Esophagus squamous epithelium (tissue), 4 donors: ENCODE data around the gene VANGL2.

Experiments used
- CTCF ChIP-seq, 6 experiments: fragments of 450-650 bp in 4 of 6; fragments of 200-600 bp in 2 of 6; sonication (generic) in 2 of 6; IDR thresholded peaks; one replicate each; pipeline ENCODE4 v1.5.1; 2016 to 2019; ENCODE audit warnings: antibody characterized with exemption in 6 of 6, mild to moderate bottlenecking in 4 of 6, moderate library complexity in 4 of 6
- POLR2A ChIP-seq, 4 donors: fragments of 450-650 bp; IDR thresholded peaks; one replicate each; pipeline ENCODE4 v1.6.1; 2017; ENCODE audit warnings: antibody characterized with exemption in 4 of 4, mild to moderate bottlenecking in 4 of 4, moderate library complexity in 3 of 4

GRCh38 chr1:160375788-160376524, 24.4 kb upstream of the VANGL2 start:
- TF ChIP-seq CTCF (IDR thresholded peaks at IDR 0.05): no peak
- no peak for TF ChIP-seq POLR2A (IDR thresholded peaks at IDR 0.05)
